T-helper 1 cell treated with Interleukin-12 subunit alpha and Interleukin-12 subunit beta and Interleukin-4 antibody, amounts not matched to agents 30 ng/mL and 1 ng/mL, for 36 hours (primary cell): ENCODE data around the gene KCNN4. TPM values are rescaled to one million over a fixed set of nuclear protein-coding genes. Genes with fewer than 3 reads are reported as not detected.

Experiments
- intact Hi-C: fragments of 100-400 bp; cut with micrococcal nuclease; formaldehyde crosslinking; loops from one replicate; pipeline ENCODE4 v1.15.1; 2024
- total RNA-seq: library from RNA; stranded (reverse); gene quantifications from 2 replicates; pipeline ENCODE4 v1.2.3, GENCODE V29; 2022

The KCNN4 gene
- total RNA-seq, 1 donor from 2014 or later, result 87.8 TPM

DNA sequence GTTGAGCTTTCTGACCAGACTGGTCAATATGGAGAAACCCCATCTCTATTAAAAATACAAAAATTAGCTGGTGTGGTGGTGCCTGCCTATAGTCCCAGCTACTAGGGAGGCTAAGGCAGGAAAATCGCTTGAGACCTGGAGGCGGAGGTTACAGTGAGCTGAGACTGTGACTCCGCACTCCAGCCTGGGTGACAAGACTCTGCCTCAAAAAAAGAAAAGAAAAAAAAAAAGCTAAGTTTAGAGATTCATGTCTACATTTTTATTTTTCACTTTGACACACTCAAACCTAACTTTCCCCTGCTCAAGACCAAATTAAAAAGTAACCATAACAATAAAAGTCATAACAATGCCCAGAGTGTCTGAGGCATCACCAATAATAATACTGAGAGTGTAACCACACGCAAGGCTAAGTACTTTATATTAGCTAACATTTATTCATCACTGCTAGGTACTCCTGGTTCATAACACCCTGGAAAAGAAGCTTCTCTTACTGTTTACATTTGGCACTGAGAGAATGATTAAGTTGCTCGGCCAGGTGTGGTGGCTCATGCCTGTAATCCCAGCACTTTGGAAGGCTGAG, 59.2 kb downstream of the KCNN4 start:
- intact Hi-C loops, result no loop called here

DNA sequence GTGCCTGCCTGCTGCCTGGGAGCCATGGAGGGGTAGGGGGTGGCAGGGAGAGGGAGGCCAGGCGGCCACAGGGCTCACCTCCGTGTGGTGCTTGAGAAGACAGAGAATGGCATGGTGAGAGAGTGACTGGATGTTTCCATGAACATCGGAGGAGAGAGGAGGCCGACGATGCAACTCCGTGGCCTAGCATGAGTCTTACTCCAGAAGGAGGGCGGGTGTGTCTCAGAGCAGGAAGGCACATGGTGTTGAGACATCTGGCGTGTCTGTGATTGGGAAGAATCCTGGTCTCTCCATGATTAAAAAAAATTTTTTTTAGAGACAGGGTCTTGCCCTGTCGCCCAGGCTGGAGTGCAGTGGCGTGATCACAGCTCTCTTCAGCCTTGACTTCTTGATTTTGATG, 59.8 kb downstream of the KCNN4 start:
- intact Hi-C loops, result no loop called here

GRCh38 chr19:43719918-43720317, 60.9 kb downstream of the KCNN4 start:
- intact Hi-C loops, result no loop called here

- intact Hi-C loops, result no loop called here
Measured at GRCh38 chr19:43719378-43719868, 61.4 kb downstream of the KCNN4 start.

GRCh38 chr19:43718627-43719377, 62.0 kb downstream of the KCNN4 start:
- intact Hi-C loops, result no loop called here

Other genes starting within 250 kb of the KCNN4 start
- 4.2 and 4.4 TPM in 2 replicates for gene ZNF575, start 247.8 kb downstream of the KCNN4 start, total RNA-seq
- 28.6 and 30.5 TPM in 2 replicates for gene XRCC1, start 205.4 kb downstream of the KCNN4 start, total RNA-seq
- gene PINLYP, start 205.2 kb downstream of the KCNN4 start, total RNA-seq, result 3.8 and 4.1 TPM in 2 replicates
- 22.0 and 23.1 TPM in 2 replicates for gene IRGQ, start 184.8 kb downstream of the KCNN4 start, total RNA-seq
- 19.2 and 20.8 TPM in 2 replicates for gene ZNF576, start 184.4 kb downstream of the KCNN4 start, total RNA-seq
- gene SRRM5, start 168.9 kb downstream of the KCNN4 start, total RNA-seq, result 0.37 and 0.41 TPM in 2 replicates
- 23.9 and 27.6 TPM in 2 replicates for gene ZNF428, start 161.3 kb downstream of the KCNN4 start, total RNA-seq
- 0.32 and 0.34 TPM in 2 replicates for gene CADM4, start 141.1 kb downstream of the KCNN4 start, total RNA-seq
- 19.7 and 21.6 TPM in 2 replicates for gene PLAUR, start 110.8 kb downstream of the KCNN4 start, total RNA-seq
- not detected in 2 replicates for gene IRGC, start 64.9 kb downstream of the KCNN4 start, total RNA-seq
- 77.2 and 82.8 TPM in 2 replicates for gene SMG9, start 26.0 kb downstream of the KCNN4 start, total RNA-seq
- gene LYPD5, start 21.5 kb upstream of the KCNN4 start, total RNA-seq, result 0.54 and 0.71 TPM in 2 replicates
- gene ZNF283, start 46.3 kb upstream of the KCNN4 start, total RNA-seq, result 5.8 and 7.0 TPM in 2 replicates
- 0.61 and 1.4 TPM in 2 replicates for gene ZNF404, start 103.0 kb upstream of the KCNN4 start, total RNA-seq
- gene ZNF45, start 154.3 kb upstream of the KCNN4 start, total RNA-seq, result 17.9 and 19.9 TPM in 2 replicates
- 0.61 and 0.76 TPM in 2 replicates for gene ZNF221, start 170.3 kb upstream of the KCNN4 start, total RNA-seq
- gene ZNF155, start 203.2 kb upstream of the KCNN4 start, total RNA-seq, result 5.8 and 7.8 TPM in 2 replicates
- gene ZNF230, start 222.0 kb upstream of the KCNN4 start, total RNA-seq, result 5.6 and 6.2 TPM in 2 replicates
- gene ZNF222, start 244.4 kb upstream of the KCNN4 start, total RNA-seq, result 2.2 and 3.7 TPM in 2 replicates